BE2C (cell line): ENCODE measurements around the gene PPP2R3A.

Source experiments
- DNase-seq: peaks from one replicate; pipeline ENCODE4 v3.0.0-alpha.2; 2020
- H3K27me3 ChIP-seq: fragments of 250-450 bp; sonication (Bioruptor Pico); 2 replicates; pipeline ENCODE4 v1.5.1; 2020; ENCODE audit warnings: mild to moderate bottlenecking
- H3K36me3 ChIP-seq: fragments of 250-450 bp; sonication (Bioruptor Pico); 2 replicates; pipeline ENCODE4 v1.5.1; 2020; ENCODE audit warnings: mild to moderate bottlenecking
- H3K4me1 ChIP-seq: fragments of 250-450 bp; sonication (Bioruptor Pico); 2 replicates; pipeline ENCODE4 v1.5.1; 2020
- H3K4me3 ChIP-seq: 2 replicates; pipeline ENCODE4 v1.5.1; 2011; ENCODE audit warnings: low read depth, low read length
- H3K9me3 ChIP-seq: fragments of 250-450 bp; sonication (Bioruptor Pico); 2 replicates; pipeline ENCODE4 v1.5.1; 2020
- TF ChIP-seq, protein P1 (sequence below): IDR thresholded peaks from 2 replicates; pipeline ENCODE4 v1.5.1; 2012; ENCODE audit warnings: mild to moderate bottlenecking, low read depth, low read length

Gene PPP2R3A

GRCh38 chr3:136171097-136171542, 205.6 kb downstream of the PPP2R3A start:
- Histone ChIP-seq H3K4me1 (peaks cover 4% of the 10 kb centered on the region; the same call in 1 of the 2 replicates), H3K4me3 (no peak overlapping the region), H3K36me3 (no peaks in the 10 kb centered on the region), H3K27me3 (no peaks in the 10 kb centered on the region), H3K9me3 (no peaks in the 10 kb centered on the region)
- TF ChIP-seq, protein P1, sequence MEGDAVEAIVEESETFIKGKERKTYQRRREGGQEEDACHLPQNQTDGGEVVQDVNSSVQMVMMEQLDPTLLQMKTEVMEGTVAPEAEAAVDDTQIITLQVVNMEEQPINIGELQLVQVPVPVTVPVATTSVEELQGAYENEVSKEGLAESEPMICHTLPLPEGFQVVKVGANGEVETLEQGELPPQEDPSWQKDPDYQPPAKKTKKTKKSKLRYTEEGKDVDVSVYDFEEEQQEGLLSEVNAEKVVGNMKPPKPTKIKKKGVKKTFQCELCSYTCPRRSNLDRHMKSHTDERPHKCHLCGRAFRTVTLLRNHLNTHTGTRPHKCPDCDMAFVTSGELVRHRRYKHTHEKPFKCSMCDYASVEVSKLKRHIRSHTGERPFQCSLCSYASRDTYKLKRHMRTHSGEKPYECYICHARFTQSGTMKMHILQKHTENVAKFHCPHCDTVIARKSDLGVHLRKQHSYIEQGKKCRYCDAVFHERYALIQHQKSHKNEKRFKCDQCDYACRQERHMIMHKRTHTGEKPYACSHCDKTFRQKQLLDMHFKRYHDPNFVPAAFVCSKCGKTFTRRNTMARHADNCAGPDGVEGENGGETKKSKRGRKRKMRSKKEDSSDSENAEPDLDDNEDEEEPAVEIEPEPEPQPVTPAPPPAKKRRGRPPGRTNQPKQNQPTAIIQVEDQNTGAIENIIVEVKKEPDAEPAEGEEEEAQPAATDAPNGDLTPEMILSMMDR: no peak
- no peak for DNase-seq

DNA sequence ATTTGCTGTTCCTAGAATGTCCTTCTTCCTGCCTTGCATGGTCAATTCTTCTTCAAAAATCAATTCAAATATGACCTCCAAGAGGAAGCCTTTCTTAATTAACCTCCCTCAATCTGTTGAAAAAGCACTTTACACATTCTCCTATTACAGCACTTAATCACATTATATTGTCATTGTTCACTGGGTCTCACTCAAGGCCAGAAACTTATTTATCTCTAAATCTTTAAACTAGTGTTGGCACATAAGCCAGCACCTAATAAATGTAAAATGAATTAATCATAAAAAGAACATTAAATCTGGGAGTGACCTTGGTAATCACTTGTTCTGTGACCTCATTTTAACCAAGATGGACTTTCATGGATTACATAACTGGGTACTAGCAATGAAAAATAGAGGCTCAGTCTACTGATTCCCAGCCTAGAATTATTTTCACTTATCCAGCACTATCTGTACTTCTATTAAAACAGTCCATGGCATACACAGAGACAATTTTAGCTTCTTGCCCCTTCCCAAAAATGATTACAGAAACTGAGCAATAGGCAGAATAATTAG, 208.5 kb downstream of the PPP2R3A start:
- Histone ChIP-seq H3K36me3 (no peaks in the 10 kb centered on the region; the same call in 1 of the 2 replicates), H3K9me3 (no peaks in the 10 kb centered on the region), H3K4me3 (no peak overlapping the region), H3K4me1 (peaks cover 4% of the 10 kb centered on the region; the same call in 1 of the 2 replicates), H3K27me3 (no peaks in the 10 kb centered on the region; the same call in 1 of the 2 replicates)
- TF ChIP-seq, protein P1: no peak
- no peak for DNase-seq

DNA sequence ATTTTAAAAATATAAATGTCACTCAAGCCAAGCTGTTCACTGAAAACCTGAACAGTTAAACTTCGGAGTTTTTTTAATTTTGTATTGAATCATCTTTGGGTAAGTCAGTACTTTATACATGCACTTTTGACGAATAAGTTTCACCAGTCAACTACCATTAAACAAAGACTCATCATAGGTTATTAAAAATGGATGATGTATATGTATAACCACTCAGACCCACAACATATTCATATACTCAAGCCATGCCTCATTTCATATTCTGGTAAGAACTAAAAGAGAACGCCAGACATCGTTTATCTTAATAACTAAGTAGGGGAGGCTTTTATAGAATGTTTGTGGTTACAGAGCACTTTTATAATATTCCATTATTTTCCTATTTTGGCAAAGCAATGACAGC, 212.3 kb downstream of the PPP2R3A start:
- Histone ChIP-seq H3K4me1 (peaks cover 4% of the 10 kb centered on the region; the same call in 1 of the 2 replicates), H3K9me3 (no peaks in the 10 kb centered on the region), H3K36me3 (peaks cover 3% of the 10 kb centered on the region), H3K27me3 (no peaks in the 10 kb centered on the region; the same call in 1 of the 2 replicates), H3K4me3 (no peak overlapping the region)
- DNase-seq: no peak
- TF ChIP-seq, protein P1: no peak

- no peak for DNase-seq
- H3K36me3 ChIP-seq: peaks cover 8% of the 10 kb centered on the region
- TF ChIP-seq, protein P1: no peak
- H3K27me3 ChIP-seq: no peaks in the 10 kb centered on the region; the same call in 1 of the 2 replicates
- H3K4me1 ChIP-seq: peaks cover 4% of the 10 kb centered on the region
- no peak overlapping the region for H3K4me3 ChIP-seq
- H3K9me3 ChIP-seq: no peaks in the 10 kb centered on the region
Measured at GRCh38 chr3:136181741-136182140, 216.2 kb downstream of the PPP2R3A start.

DNA sequence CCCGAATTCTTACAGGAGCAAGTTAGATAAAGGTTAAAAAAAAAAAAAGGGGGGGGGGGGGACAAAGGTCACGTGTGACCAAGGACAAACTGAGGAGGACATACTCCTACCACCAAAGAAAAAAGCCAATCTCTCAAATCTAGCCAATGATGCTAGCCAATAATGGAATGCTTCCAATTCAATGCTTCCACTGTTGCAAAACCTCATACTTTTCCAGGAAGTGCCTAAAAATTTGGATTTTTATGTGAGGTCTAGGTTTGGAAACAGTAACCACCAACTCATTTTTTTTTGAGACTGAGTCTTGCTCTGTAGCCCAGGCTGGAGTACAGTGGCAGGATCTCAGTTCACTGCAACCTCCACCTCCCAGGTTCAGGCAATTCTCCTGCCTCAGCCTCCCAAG, 219.2 kb downstream of the PPP2R3A start:
- Histone ChIP-seq H3K4me3 (no peak overlapping the region), H3K4me1 (peaks cover 8% of the 10 kb centered on the region), H3K36me3 (peaks cover 8% of the 10 kb centered on the region; the same call in 1 of the 2 replicates), H3K9me3 (no peaks in the 10 kb centered on the region), H3K27me3 (no peaks in the 10 kb centered on the region)
- TF ChIP-seq, protein P1: no peak
- DNase-seq: no peak

DNA sequence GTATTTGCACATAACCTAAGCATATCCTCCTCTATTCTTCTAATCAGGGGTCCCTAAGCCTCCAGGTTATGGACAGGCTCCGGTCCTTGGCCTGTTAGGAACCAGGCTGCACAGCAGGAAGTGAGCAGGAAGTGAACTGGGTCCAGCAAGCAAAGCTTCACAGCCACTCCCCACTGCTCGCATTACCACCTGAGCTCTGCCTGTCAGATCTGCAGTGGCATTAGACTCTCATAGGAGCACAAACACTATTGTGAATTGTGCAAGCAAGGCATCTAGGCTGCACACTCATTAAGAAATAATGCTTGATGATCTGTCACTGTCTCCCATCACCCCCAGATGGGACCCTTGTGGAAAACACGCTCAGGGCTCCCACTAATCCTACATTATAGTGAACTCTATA, 220.8 kb downstream of the PPP2R3A start:
- TF ChIP-seq, protein P1: no peak
- Histone ChIP-seq H3K36me3 (peaks cover 8% of the 10 kb centered on the region), H3K4me1 (peaks cover 8% of the 10 kb centered on the region), H3K9me3 (no peaks in the 10 kb centered on the region), H3K4me3 (no peak overlapping the region), H3K27me3 (no peaks in the 10 kb centered on the region)
- DNase-seq: no peak
